ENCODE data around the gene ZBP1. TPM values are rescaled to one million over a fixed set of nuclear protein-coding genes. Genes with fewer than 3 reads are reported as not detected.

Gene ZBP1
- 0.13 TPM in 1 of 5 replicates, not detected in the others for total RNA-seq (2022; extraction: Qiagen RNA extraction; ENCODE audit: low read depth)

GRCh38 chr20:57620274-57620990 is at the start of gene ZBP1:
TSS of gene ZBP1 (minus strand) at chr20:57620426. CDS start at chr20:57620295, 131 bp downstream.

GRCh38 chr20:57560554-57561355 is 59.5 kb downstream of the ZBP1 start, which contains the start of gene PCK1:
TSS of gene PCK1 (plus strand) at chr20:57561110. CDS start at chr20:57561412, 302 bp downstream.

Other genes with a start within 250 kb of the ZBP1 start
- gene RBM38, start 229.0 kb downstream of the ZBP1 start, total RNA-seq (2022; extraction: Qiagen RNA extraction; ENCODE audit: low read depth): 26.7 to 37.7 TPM (median 35.4 TPM) in 5 replicates
- gene CTCFL, start 95.3 kb downstream of the ZBP1 start, total RNA-seq (2022; extraction: Qiagen RNA extraction; ENCODE audit: low read depth): not detected in 5 replicates
- gene PCK1, start 59.3 kb downstream of the ZBP1 start, total RNA-seq (2022; extraction: Qiagen RNA extraction; ENCODE audit: low read depth): 0.02 to 0.30 TPM (median 0.07 TPM) in 4 of 5 replicates, not detected in the other
- 155 to 322 TPM (median 298 TPM) in 5 replicates for gene PMEPA1, start 89.6 kb upstream of the ZBP1 start, total RNA-seq (2022; extraction: Qiagen RNA extraction; ENCODE audit: low read depth)